Mesothelial cell of epicardium (in vitro differentiated cells): Measurements from ENCODE around the gene PRR36. TPM values are rescaled to one million over a fixed set of nuclear protein-coding genes. Genes with fewer than 3 reads are reported as not detected.
A peak's percentile ranks its signal among the peaks of the same experiment; 100 is the strongest.

ENCODE experiments used
- DNase-seq, 2 experiments: peaks; one replicate each; pipeline ENCODE4 v3.0.0; 2021; ENCODE audit warnings: low spot score in 2 of 2; ENCODE audit not compliant: unreplicated experiment in 2 of 2
- H3K27ac Mint-ChIP-seq: 2 replicates; pipeline ENCODE4 v1.8.0; 2021; ENCODE audit warnings: mixed read lengths
- H3K27me3 Mint-ChIP-seq: 2 replicates; pipeline ENCODE4 v1.8.0; 2021; ENCODE audit warnings: low read depth, mixed read lengths
- H3K36me3 Mint-ChIP-seq: 2 replicates; pipeline ENCODE4 v1.8.0; 2021; ENCODE audit warnings: mixed read lengths
- H3K4me1 Mint-ChIP-seq: 2 replicates; pipeline ENCODE4 v1.8.0; 2021; ENCODE audit warnings: mixed read lengths
- H3K4me3 Mint-ChIP-seq: 2 replicates; pipeline ENCODE4 v1.8.0; 2021; ENCODE audit warnings: mild to moderate bottlenecking, moderate library complexity, mixed read lengths
- H3K9me3 Mint-ChIP-seq: 2 replicates; pipeline ENCODE4 v1.8.0; 2021; ENCODE audit warnings: mixed read lengths
- CTCF ChIP-seq: fragments of 200-600 bp; sonication (generic); IDR thresholded peaks from one replicate; pipeline ENCODE4 v1.5.0; 2021; ENCODE audit warnings: antibody characterized with exemption; ENCODE audit not compliant: unreplicated experiment
- total RNA-seq: library from RNA; stranded (reverse); gene quantifications from 3 replicates; pipeline ENCODE4 v1.2.1, GENCODE V29; 2021

PRR36 gene
- total RNA-seq, 1 donor from 2014 or later: 23.4 TPM

DNA sequence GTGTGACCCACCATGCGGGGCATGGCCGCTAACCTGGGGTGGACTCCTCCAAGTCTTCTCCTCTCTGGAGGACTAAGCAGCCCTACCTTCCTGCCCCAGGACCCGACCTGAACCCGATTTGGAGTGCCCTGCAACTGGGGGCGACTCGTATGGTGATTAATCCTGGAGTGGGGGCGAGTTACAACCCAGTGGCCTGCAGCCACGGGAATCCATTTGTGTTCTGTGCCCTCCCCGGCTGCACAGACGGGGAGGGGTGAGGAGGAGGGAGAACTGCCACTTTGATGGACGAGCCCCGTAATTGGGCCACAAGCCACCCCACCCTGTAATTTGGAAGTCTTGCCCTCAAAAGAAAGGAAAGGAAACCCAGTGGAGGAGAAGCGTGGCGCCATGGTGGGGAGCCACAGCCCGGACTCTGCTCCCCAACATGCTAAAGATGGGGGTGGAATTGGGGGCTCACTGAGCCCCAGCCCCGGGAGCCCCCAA lies 18.0 kb downstream of the PRR36 start:
- no peak for DNase-seq

GRCh38 chr19:7855426-7856108 lies 18.6 kb downstream of the PRR36 start:
- peaks cover 11% of the 10 kb centered on the region for H3K4me1 Mint-ChIP-seq
- TF ChIP-seq CTCF: no peak
- no peak for DNase-seq
- H3K36me3 Mint-ChIP-seq: no peaks in the 10 kb centered on the region
- H3K27ac Mint-ChIP-seq: no peak overlapping the region
- no peak overlapping the region for H3K4me3 Mint-ChIP-seq
- H3K27me3 Mint-ChIP-seq: peaks cover 20% of the 10 kb centered on the region
- no peaks in the 10 kb centered on the region for H3K9me3 Mint-ChIP-seq

More for the DNA sequence above, 18.0 kb downstream of the PRR36 start:
- Mint-ChIP-seq H3K27ac (no peak overlapping the region), H3K27me3 (peaks cover 24% of the 10 kb centered on the region), H3K4me3 (no peak overlapping the region), H3K4me1 (peaks cover 13% of the 10 kb centered on the region), H3K9me3 (no peaks in the 10 kb centered on the region), H3K36me3 (no peaks in the 10 kb centered on the region)
- no peak for TF ChIP-seq CTCF

DNA sequence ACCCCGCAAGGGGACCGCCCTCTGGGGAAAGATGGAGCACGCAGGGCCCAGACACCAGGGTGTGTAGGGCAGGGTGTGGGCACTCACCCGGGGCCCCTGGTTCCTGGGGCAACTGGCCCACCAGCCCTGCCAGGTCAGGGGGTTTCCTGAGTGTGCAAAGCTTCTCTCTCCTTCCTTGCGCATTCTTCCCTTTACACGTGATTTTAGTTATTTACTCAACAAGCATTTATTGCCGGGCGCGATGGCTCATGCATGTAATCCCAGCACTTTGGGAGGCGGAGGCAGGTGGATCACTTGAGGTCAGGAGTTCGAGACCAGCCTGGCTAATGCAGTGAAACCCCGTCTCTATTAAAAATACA lies 20.4 kb downstream of the PRR36 start:
- Mint-ChIP-seq H3K4me1 (peaks cover 11% of the 10 kb centered on the region), H3K9me3 (no peaks in the 10 kb centered on the region), H3K36me3 (no peaks in the 10 kb centered on the region), H3K27ac (no peak overlapping the region), H3K4me3 (no peak overlapping the region), H3K27me3 (peaks cover 16% of the 10 kb centered on the region)
- DNase-seq: no peak
- TF ChIP-seq CTCF: no peak

GRCh38 chr19:7852851-7853769 lies 21.1 kb downstream of the PRR36 start:
- H3K9me3 Mint-ChIP-seq: no peaks in the 10 kb centered on the region
- H3K36me3 Mint-ChIP-seq: no peaks in the 10 kb centered on the region
- peaks cover 8% of the 10 kb centered on the region for H3K4me1 Mint-ChIP-seq
- no peak overlapping the region for H3K4me3 Mint-ChIP-seq
- peaks cover 12% of the 10 kb centered on the region for H3K27me3 Mint-ChIP-seq
- peak; percentile 98 for TF ChIP-seq CTCF
- peak; percentile 76 to 86 for DNase-seq
- no peak overlapping the region for H3K27ac Mint-ChIP-seq

- H3K27me3 Mint-ChIP-seq: peaks cover 3% of the 10 kb centered on the region
- peaks cover 8% of the 10 kb centered on the region for H3K4me1 Mint-ChIP-seq
- DNase-seq: no peak
- no peak for TF ChIP-seq CTCF
- H3K4me3 Mint-ChIP-seq: no peak overlapping the region
- H3K27ac Mint-ChIP-seq: no peak overlapping the region
- H3K36me3 Mint-ChIP-seq: no peaks in the 10 kb centered on the region
- no peaks in the 10 kb centered on the region for H3K9me3 Mint-ChIP-seq
These were observed 22.3 kb downstream of the PRR36 start for GRCh38 chr19:7851623-7852500.
